GM20000 (cell line): ENCODE results near the gene IFNLR1.

ENCODE experiments used
- DNase-seq: peaks from one replicate; pipeline ENCODE4 v3.0.0; 2012; ENCODE audit warnings: low spot score
- TF ChIP-seq, protein P1 (sequence below): IDR thresholded peaks from 2 replicates; pipeline ENCODE4 v1.5.1; 2012; ENCODE audit warnings: mild to moderate bottlenecking, control low read depth; ENCODE audit errors: extremely low read depth, missing control alignments

Gene IFNLR1

GRCh38 chr1:24186993-24187790 lies at the start of gene IFNLR1:
Gene IFNLR1, minus strand, starts transcription at chr1:24187289. Its CDS starts 41 bp downstream, at chr1:24187248.
- TF ChIP-seq, protein P1, sequence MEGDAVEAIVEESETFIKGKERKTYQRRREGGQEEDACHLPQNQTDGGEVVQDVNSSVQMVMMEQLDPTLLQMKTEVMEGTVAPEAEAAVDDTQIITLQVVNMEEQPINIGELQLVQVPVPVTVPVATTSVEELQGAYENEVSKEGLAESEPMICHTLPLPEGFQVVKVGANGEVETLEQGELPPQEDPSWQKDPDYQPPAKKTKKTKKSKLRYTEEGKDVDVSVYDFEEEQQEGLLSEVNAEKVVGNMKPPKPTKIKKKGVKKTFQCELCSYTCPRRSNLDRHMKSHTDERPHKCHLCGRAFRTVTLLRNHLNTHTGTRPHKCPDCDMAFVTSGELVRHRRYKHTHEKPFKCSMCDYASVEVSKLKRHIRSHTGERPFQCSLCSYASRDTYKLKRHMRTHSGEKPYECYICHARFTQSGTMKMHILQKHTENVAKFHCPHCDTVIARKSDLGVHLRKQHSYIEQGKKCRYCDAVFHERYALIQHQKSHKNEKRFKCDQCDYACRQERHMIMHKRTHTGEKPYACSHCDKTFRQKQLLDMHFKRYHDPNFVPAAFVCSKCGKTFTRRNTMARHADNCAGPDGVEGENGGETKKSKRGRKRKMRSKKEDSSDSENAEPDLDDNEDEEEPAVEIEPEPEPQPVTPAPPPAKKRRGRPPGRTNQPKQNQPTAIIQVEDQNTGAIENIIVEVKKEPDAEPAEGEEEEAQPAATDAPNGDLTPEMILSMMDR = no peak
- peak; percentile 96 for DNase-seq

DNA sequence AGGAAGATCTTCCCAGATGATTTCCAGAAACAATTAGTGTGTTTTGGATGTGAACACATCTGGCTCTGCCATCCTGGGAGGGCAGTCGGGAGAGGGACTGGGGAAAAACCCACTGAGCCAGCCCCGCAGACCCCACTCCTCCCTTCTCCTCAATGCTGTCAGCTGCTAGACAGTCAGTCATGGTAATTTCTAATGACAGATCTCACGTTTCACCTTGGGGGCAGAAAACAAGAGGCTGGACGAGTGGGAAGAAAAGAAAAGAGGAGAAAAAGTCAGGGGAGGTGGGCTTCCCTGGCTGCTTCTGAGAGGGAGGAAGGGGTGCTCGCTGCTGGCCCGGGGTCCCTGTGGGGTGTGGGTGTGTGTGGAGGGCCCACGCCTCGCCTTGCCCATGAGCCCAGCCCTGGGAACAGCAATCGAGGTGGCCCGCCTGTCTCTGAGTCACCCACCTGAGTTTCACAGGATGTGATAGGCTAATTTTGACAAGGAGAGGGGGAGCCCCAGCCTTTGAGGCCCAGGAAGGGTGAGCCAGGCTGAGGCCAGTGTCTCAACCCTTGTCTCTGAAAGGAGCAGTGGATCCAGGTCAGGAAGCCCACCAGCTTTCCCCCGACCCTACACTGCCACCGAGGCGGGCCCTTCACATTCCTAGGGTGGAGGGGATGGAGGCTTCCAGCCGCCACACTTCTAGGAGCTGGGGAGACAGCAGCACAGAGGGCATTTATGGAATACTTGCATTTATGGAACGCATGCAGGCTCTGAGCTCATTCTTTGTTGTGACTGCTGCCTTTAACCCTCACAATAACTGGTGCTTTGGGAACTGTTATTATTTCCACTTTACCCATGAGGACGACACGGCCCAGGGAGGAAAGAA lies 49.1 kb upstream of the IFNLR1 start:
- TF ChIP-seq, protein P1 = no peak
- peak; percentile 65 for DNase-seq

- DNase-seq = no peak
- TF ChIP-seq, protein P1 = no peak
These were observed 46.9 kb upstream of the IFNLR1 start for GRCh38 chr1:24233684-24234600.

DNA sequence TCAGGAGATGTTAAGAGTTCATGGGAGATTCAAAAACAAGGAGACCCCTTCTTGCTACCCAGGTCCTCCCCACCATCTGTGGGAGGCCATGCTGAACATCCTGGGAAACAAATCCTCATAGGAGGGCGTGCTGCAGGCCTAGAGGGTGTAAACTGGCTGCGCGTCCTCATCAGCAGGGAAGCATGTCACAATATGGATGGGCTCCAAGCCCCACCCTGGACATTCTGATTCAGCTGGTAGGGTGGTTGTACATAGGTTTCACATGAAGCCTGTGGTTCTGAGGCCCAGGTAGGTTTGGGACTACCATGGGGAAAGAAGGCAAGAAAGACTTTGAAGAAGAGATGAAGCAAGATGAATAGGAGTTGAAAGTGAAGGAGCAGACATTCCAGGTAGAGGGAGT lies 44.6 kb upstream of the IFNLR1 start:
- TF ChIP-seq, protein P1 = no peak
- no peak for DNase-seq

DNA sequence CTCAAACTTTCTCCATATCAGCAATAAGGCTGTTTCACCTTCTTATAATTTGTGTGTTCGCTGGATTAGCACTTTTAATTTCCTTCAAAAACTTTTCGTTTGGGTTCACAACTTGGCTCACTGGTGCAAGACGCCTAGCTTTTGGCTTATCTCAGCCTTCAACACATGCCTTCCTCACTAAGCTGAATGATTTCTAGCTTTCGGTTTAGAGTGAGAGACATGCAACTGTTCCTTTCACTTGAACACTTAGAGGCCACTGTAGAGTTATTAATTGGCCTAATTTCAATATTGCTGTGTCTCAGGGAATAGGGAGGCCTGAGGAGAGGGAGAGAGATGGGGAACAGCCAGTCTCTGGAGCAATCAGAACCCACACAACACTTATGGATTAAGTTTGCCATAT lies 41.2 kb upstream of the IFNLR1 start:
- TF ChIP-seq, protein P1 = no peak
- no peak for DNase-seq

DNA sequence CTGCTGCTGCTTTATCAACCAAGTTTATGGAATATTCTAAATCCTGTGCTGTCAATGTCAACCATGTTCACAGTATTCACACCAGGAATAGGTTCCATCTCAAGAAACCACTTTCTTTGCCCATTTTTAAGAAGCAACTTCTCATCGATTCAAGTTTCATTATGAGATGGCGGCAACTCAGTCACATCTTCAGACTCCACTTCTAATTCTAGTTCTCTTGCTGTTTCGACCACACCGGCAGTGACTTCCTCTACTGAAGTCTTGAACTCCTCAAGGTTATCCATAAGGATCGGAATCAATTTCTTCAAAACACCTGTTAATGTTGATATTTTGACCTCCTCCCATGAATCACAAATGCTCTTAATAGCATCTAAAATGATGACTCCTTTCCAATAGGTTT lies 39.7 kb upstream of the IFNLR1 start:
- TF ChIP-seq, protein P1 = no peak
- DNase-seq = no peak
